Endothelial cell of umbilical vein (primary cell): ENCODE results near the gene SIGLEC7.

Experiments used
- CTCF ChIP-seq, 2 donors: IDR thresholded peaks; 1 replicate in 1 of 2; 2 replicates in 1 of 2; pipeline ENCODE4 v1.5.1; 2011; ENCODE audit warnings: low read length in 2 of 2, mild to moderate bottlenecking in 2 of 2, moderate library complexity in 2 of 2, control low read depth in 1 of 2, inconsistent platforms in 1 of 2, low read depth in 1 of 2; ENCODE audit not compliant: insufficient read depth in 1 of 2; ENCODE audit errors: extremely low read depth in 1 of 2
- EZH2 ChIP-seq: IDR thresholded peaks from 2 replicates; pipeline ENCODE4 v1.6.1; 2012; ENCODE audit warnings: borderline replicate concordance, low read depth, mild to moderate bottlenecking, moderate library complexity, low read length, inconsistent platforms; ENCODE audit not compliant: severe bottlenecking
- GATA2 ChIP-seq: IDR thresholded peaks from 2 replicates; pipeline ENCODE4 v1.7.0; 2011; ENCODE audit warnings: low read depth, mild to moderate bottlenecking, moderate library complexity, mixed read lengths, low read length; ENCODE audit not compliant: insufficient read length, insufficient read depth
- JUN ChIP-seq: IDR thresholded peaks from 2 replicates; pipeline ENCODE4 v1.6.1; 2011; ENCODE audit warnings: borderline replicate concordance, low read depth; ENCODE audit not compliant: insufficient read length, insufficient read depth
- MYC ChIP-seq: IDR thresholded peaks from one replicate; pipeline ENCODE4 v1.6.1; 2011; ENCODE audit warnings: mild to moderate bottlenecking, low read depth, low read length
- POLR2A ChIP-seq: IDR thresholded peaks from 2 replicates; pipeline ENCODE4 v1.6.1; 2012; ENCODE audit warnings: low read depth, mild to moderate bottlenecking, control low read depth, low read length
- POLR2AphosphoS5 ChIP-seq: IDR thresholded peaks from 2 replicates; pipeline ENCODE4 v1.6.1; 2012; ENCODE audit warnings: low read depth, mild to moderate bottlenecking, control low read depth, low read length, moderate library complexity; ENCODE audit not compliant: insufficient read depth

- TF ChIP-seq MYC (no peak), JUN (no peak), EZH2 (no peak), POLR2A (no peak), CTCF (IDR thresholded peaks at IDR 0.05; ENCODE audit: extremely low read depth in 1 of 2, insufficient read depth in 1 of 2, low read depth in 1 of 2, low read length in 2 of 2) (no peak), POLR2AphosphoS5 (no peak), GATA2 (no peak)
These were observed 3.9 kb downstream of the SIGLEC7 start for GRCh38 chr19:51145916-51146493.
